Femur (tissue), 1 donor: ENCODE measurements around the gene NHSL2.

Source experiments
- DNase-seq: peaks from one replicate; pipeline ENCODE4 v3.0.0-alpha.2; 2017

NHSL2 gene

DNA sequence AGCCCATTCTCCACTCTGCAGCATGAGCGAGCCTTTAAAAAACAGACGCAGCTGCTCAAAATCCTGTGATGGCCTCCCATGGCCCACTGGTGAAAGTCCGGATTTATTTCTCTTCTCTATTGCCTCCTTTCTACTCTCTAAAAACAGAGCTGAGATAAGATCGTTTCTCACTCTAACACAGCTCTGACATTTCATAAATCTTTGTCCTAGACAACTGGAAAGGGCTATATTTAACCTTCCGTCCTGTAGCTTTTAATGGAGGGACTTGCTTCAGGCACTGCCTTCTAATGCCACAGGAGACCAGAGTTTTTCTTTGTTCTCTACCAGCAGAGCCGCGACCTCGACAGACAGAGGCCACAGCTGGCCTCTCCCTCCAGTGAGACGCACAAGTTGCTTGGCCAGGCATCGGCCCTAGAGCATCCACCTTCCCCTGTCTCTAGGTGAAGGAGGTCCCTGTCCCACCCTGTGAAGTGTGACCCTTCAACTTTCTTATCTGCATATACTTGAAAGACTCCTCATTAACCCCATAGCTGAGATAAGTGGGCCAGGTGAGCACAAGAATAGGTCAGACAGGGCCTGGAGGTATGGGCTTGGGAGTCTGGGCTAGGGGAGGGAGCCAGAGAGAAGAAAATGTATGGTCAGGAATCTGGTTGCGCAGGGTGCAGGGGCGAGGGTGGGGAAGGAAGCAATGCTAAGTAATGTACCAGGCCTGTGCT is 171.1 kb downstream of the NHSL2 start:
- DNase-seq: no peak

DNA sequence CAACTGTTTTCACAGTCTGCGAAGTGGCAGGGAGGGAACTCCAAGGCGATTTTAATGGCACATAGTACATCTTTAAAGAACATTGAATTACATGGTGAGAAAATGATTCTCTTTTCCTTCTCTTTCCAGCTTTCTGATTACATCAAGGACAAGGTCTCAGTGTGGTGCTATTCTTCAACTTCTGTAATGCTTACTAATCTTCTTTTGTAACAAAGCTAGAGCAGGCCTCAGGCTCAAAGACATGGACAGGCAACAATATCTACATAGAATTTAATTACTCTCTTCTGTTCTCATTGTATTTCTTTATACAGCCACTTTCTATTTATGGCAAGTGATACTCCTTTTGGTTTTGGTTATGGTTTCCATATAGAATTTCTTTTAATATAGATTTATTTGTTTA is 172.6 kb downstream of the NHSL2 start:
- no peak for DNase-seq

DNA sequence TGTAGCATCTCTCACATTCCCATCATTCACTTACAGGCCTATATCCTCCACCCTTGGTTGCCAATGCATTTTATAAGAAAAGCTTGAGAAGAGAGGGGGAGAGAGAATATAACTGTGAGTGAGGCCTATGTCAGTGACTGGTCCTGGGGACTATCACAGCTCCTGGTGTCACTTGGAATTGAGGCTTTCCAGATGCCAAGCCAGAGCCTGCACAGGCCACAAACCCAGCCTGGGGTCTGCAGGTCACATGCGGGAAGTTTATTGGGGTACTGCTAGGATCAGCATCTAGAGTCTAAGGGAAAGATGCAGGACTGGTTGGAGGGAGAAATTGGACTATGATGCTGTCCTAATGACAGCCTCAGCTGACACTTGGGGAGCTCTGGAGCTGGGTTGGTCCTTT is 173.5 kb downstream of the NHSL2 start:
- no peak for DNase-seq

DNA sequence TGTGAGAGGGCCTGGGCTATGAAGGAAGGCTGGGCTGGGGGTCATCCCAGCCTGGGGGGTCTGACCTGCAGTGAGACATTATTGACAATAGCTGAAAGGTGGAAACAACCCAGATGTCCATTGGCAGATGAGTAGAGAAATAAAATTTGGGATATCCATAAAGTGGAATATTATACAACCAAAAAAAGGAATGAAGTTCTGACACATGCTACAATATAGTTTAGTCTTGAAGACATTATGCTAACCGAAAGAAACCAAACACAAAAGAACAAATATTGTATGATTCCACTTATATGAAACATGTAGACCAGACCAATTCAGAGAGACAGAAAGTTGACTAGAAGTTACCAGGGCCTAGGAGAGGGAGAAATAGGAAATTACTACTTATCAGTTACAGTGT is 176.3 kb downstream of the NHSL2 start:
- DNase-seq: no peak

DNA sequence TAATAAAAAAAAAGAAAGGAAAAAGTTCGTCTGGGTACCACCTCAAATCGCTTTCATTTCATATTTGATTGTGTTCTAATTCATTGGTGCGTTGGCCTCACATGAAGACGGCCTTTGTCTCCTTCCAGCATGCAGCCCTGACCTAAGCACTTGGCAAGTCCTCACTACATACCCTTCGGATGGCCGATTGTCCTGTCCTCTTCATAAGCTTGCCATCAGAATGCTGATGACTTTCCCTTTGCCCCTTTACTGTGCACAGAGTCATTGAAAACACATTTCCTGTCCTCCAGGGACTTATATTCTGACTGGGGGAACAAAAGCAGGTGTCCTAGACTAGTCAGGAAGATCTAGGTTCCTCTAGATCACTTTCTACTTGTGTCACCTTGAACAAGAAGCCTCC is 178.1 kb downstream of the NHSL2 start:
- DNase-seq: no peak

DNA sequence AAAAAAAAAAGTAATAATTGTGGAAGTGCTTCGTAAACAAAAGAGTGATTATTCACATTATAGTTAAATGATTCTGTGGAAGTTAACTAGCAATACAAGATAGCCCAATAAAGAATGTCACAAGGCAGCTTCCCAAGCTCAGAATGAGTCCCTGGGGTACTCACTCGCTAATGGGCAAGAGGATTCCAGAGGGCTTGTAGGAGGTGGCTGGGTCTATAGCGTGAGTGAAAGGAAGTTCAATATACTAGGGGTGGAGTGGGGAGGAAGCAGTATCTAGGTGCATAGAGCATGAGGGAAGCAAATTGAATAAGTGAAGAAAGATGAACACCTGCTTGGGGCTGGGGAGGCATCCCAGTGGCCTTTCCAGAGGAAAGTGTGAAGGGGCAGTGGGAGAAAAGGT is 178.6 kb downstream of the NHSL2 start:
- no peak for DNase-seq

DNA sequence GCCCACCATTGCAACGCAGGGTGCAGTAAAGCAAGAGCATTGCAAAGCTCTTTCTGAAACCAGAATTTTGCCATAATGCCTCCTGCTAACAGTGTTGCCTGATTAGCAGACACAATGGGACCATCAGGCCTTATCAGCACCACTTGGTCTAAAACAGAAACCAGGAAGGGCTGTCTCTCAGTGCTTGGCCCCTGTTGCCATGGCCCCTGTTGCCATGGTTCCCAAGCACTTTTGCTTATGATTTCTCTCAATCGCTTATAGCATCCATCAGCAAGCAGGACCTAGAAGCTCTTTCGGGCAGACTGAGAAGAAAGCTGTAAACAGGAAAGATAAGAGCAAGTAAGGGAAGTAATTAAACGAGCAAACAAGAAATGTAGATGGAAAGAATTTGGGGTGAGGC is 184.2 kb downstream of the NHSL2 start:
- peak; percentile 40 for DNase-seq

DNA sequence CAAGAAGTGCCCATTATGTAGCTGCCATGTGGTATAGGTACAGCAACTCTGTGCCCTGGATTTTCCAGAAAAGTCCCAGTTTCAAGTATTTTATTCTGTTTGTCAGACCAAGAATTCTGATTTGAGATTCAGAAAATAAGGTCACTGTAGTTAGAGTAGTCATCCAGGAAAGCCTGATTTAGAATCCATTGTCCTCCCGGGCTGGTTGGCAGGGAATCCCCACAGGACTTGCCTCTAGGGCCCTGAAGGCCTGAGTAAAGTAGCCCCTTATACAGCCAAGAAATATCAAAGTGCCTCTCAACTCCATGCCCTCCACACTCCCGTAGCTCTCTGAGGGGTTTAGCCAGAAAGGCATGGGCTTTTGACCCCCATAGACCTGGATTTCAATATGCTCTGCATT is 184.7 kb downstream of the NHSL2 start:
- DNase-seq: no peak

DNA sequence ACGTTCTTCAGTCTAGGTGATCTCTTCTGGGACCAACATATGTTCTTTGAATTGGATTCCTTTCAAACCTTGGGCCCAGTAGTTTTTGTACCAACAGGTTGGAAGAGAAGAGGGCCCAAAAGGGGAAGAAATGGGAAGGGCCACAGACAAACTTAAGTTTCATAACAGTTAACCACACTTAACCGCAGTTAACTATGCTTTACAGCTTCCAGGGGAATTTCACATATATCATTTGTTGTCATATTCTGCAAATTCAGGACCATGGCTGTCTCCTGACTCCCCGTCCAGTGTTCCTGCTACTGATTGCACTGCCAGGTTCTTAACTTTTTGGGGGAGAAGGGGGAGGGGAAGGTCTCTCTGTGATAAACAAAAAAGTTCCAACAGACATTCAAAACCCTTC is 186.5 kb downstream of the NHSL2 start:
- DNase-seq: no peak

DNA sequence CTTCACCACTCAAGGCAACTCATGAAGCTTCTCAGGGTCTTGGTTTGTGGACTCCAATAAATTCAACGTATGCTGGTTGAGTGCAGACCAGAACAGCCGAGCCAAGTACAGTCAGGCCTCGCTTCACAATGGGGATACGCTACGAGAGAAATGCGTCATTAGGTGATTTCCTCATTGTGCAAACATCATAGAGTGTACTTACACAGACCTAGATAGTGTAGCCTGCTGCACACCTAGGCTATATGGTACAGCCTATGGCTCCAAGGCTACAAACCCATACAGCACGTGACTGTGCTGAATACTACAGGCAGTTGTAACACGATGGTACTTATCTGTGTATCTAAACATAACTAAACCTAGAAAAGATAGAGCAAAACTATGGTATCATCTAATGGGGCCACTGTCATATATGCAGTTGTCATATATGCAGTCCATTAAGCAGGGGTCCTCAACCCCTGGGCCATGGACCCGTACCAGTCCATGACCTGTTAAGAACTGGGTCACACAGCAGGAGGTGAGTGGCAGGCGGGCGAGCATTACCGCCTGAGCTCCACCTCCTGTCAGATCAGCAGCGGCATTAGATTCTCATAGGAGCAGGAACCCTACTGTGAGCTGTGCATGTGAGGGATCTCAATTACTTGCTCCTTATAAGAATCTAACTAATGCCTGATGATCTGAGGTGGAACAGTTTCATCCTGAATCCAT is 189.6 kb downstream of the NHSL2 start:
- DNase-seq: no peak

DNA sequence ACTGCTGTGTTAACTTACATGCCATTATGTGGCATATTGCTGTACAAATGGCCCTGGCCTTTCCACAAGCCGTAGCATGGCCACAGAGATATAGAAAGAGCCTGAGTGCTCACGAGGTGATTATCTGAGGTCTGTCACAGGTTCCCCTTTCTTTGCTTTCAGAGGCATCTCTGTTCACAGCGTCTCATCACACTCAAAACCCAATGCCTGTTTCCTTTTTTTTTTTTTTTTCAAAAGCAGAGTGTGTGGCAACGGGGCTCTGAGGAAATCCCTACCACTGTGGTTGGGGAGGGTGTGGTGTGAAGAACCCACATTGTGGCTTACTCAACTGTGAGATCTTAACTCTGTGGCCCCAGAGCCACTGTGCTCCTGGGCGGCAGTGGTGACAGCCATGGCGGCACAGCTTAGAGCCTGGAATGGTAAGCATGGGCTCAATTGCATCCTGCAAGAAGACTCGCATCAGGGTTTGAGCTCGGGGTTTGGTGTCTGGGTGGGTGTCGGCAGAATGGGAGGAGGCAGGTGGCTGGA is 190.2 kb downstream of the NHSL2 start:
- peak; percentile 52 for DNase-seq

DNA sequence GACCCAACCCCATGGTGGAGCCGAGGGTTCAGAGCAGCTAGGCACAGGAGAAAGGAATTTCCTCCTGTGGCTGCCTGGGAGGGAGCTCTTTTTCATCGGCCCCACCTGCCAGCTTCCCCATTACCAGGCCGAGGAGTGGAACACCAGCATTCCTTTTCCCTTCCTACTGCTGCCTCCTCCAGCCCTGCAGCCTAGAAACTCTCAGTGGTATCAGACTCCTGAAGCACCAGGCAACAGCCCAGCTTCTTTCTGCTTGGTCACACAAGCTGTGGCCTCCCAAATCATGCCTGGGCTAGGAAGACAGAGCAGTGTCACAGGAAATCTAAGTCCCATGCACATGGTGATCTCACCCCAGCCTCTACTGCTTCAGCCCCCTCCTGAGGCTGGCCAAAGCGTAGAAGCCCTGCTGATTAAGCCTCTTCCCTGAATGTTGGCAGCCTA is 191.0 kb downstream of the NHSL2 start:
- no peak for DNase-seq

DNA sequence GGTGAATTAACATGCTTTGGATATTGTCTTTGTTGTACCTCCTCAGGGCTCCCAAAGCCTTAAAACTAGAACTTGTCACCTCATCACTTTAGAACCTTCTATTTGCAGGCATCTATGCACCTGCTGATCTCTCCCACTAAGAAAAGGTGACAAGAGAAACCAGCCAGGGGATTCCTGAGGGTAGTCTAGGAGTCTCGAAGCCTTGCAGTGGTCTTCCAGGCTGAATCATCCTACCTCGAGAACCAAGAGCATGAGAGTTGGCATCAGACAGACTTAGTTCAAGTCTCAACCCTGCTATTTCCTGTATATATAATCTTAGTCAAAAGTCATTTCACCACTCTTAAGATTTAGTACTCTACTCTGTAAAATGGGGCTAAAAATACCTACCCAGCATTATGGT is 191.5 kb downstream of the NHSL2 start:
- DNase-seq: no peak

DNA sequence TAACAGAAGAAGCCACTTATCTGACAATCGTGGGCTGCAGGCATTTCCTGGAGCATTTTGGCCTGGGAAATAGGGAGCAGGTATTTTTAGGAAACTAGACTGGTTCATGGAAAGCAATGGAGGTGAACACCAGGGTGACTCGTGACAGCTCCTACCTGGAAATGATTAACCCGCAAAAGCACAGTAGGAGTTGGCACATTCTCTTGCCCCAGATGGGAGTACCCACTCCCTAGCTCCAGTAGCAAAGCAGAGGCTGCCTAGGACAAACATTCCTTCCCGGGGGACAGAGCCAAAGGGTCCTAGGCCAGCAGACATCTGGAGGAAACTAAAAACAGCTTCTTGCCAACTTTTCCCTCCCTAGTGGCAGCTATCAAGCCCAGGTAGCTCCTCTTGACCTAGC is 192.1 kb downstream of the NHSL2 start:
- no peak for DNase-seq

DNA sequence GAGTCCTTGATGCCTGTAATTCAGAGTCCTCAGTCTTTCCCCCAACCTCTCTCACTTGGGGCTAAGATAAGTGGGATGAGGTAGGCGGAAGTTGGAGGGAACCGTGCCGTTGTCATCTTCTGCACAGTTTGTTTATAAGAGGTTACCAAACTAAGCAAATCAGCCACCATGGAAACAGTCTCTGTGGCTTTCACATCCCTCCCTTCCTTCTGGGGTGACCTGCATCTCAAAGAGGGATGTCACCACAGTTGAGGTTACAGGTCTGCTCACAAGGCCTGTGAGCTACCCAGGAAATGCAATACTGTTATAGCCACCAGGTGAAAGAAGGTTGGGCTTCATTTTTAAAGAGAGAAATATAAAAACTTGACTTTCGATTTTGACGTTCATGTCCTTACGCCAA is 194.8 kb downstream of the NHSL2 start:
- DNase-seq: no peak

DNA sequence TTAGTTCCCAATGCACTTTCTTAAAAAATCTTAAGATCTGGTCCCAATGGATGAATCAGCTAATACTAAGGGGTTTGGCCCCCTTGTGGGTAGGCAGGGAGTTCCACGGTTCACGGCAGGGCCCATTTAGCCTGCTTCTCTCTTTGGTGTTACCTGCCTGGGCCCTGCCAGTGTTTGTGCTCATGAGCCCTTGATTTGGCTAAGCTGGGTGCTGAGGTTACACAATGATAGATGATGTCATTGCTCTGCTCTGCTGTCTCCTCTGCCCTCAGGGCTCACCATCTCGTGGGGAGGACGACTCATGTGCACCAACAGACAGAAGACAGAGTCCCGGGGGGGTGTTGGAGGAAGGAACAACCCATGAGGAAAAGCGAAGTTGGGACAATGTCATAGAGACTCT is 196.7 kb downstream of the NHSL2 start:
- no peak for DNase-seq

DNA sequence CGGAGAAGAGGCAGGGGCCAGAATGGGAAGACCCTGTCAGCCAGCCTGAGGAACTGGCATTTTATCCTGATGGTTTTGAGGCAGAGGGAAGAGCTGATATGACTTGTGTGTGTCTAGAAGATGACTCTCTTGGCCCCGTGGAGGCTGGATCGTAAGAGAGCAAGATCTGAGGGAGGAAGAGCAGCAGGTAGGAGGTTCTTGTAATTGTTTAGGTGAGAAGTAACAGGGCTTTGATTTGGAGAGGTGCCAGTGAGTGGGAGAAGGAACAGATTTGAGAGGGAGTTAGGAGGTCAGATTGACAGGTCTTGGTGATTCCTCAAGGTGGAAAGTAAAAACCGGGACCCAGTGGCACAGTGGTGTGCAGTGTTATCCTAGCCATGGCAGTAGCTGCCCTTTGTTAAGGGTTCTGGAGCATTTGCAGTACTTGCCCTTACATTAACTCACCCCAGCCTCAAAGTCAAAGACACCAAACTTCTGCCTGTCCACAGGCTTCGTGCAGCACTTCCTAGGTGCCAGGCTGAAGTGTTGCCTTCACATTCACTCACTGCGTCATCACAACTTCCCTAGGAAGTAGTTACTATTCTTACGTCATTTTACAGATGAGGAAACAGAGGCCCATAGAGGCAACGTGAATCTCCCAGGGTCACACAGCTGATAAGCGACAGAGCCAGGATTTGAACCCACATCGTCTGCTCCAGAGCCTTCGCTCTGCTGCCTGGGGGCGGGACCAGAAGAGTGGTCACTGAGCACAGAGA is 197.4 kb downstream of the NHSL2 start:
- no peak for DNase-seq

DNA sequence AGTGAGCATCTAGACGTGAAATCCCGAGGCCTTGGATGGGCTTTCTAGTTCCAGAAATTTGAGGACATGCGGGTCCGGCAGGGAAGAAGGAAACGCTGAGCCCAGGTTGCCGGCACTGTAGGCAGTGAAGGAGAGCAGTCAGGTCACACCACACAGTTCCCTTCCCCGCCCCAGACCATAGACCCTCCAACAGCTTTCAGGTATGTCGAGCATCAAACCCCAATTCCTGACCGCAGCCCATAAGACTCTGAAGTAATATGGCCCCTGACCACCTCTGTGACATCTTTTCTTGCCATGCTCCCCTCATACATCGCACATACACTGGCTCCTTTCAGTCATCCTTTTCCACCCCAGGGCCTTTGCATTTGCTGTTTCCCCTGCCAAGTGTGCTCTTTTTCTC is 198.0 kb downstream of the NHSL2 start:
- DNase-seq: no peak

DNA sequence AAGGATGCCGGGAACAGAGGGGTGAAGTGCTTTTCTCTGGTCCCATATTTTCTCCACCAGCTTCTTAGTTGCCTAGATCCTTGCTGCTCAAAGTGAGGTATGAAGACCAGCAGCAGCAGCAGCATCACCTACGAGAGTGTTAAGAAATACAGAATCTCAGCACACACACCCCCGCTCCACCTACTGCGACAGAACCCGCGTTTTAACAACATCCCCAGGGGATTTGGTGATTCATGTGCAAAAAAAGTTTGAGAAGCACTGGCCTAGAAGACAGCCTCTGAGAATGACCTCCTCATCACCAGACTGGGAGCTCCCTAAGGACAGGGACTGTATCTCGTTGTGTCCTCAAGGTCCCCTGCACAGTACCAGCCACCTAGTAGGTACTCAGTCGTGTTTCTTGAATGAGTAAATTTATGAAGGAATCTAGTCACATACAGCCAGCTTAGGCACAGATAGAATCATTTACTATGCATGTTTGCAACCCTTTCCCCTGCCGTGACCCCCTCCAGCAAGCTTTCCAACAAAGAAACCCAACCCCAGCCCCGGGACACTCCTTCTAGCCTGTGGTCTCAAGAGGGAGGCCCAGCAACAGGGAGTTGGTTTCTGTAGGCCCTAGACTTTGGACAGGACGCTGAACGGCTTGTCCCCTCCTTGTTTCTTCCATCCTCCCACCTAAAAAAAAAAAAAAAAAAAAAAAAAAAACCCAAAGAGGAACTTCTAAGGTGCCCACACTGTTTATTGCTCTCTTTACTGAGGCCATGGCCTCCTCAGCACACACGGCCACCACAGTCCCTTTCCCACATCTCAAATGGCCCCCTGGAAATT is 199.6 kb downstream of the NHSL2 start:
- no peak for DNase-seq

DNA sequence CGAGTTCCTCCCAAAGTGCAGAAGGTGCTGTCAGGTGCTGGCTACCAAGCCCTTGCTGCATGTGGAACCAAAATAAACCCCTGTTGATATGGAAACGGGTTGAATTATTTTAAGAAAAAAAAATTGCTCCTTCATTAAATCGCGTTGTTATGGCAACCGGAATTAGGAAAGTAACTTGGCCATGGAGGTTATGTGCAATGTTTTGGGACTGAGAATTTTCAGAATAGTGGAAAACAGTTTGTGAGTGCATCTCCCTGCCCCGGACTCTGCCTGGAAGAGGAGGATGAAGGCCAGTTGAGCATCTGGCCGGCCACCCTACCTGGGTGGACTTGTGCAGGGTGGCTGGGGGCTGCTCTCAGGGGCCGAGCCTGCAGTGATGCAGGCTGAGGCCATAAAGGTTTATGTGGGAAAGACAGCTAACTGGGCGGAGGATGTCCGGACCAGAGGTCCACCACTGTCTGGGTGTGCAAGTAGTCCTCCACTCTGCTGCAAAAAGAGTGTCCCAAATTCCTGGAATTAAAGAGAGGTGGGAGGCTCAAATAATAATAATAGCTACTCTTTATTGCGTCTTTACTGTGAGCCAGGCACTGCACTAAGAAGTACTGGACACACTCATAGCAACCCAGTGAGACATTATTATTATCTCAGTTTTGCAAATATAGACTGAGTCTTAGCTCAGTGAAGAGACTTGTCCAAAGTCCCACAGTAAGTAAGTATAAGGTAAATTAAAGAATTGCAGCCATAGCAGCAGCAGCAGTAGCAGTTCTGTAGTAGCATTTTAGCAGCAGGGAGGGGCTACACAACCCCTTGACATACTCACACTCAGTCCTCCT is 200.4 kb downstream of the NHSL2 start:
- no peak for DNase-seq

DNA sequence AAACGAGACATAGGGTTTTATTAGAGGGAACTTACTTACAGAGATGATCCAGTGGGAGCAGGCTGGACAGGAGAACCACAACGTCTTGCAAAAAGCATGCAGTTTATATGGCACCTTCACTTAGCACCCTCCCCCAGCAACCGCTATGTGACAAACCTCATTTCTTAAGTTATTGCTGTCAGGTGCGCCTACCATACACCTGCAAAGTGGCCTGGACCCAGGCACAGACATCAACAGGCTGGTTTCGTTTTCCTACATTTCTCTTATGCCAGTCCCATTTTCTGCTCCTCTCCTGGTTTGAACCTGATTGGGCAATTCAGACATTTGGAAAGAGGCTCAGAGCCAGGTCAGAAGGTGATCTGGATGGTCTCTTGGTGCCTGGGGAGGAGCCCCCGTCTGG is 202.8 kb downstream of the NHSL2 start:
- DNase-seq: no peak

DNA sequence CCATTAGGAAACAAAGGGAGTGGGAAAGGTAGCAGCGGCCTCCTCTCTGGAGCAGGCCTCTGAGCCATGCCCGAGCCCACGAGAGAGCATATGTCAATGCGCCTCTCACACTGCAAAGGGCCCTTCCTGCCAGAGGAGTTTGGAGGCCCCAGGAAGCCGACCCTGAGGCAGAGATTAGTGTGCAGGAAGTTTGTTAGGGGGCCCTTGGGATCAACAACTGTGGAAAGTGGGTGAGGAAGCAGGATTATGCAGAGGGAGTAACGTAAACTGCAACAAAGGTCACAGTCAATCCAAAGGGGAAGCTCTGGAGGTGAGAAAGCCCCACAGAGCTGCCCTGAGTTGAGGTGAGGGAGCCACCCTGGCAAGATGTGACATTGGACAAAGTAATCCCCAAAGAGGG is 203.7 kb downstream of the NHSL2 start:
- DNase-seq: no peak
